Measurements from ENCODE around the gene CHURC1.

The CHURC1 gene

DNA sequence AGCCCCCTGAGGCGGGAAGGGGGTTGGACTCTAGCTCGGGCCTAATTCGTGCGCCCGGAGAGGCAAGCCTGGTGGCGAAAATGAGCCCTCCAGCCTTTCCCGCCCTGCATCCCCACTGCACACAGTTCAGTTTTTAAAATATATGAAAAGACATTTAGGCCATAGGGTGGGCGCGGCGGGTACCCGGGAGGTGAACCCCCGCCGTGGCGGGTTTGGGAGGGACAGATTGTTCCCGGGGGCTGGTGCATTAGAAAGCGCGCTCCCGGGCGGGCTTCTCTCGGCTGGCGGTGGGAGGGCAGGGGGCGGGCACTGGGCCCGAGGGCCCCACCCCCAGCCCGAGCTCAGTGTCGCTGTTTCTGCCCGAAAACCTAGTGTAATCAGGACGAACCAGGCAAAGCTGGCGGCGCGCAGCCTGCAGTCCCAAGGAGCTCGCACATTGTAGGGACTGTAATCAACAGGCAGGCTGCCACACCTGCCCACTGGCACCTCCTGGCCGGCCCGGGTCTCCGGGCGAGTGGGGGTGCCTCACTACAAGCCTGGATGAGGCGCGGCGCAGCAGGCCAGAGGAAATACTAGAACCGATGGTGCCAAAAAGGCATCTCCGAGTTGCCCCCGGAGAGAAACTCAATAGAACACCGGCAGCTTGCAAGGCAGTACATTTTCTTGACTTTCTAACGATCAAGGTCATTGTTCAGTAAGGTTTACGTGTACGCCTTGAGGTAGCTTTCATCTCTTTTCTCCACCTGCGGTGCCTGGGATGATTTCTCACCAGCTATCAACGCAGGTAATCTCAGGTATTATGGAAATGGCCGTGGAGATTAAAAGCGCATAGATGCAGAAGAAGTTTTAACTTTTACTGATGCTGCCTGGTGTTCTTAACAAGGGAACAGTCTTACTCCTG is 33.8 kb upstream of the CHURC1 start:
- peak overlapping the region; percentile 57 for H3K27ac ChIP-seq
- TF ChIP-seq ZFX (IDR thresholded peaks at IDR 0.05; ENCODE audit: borderline replicate concordance), result no peak
- TF ChIP-seq, protein P1, sequence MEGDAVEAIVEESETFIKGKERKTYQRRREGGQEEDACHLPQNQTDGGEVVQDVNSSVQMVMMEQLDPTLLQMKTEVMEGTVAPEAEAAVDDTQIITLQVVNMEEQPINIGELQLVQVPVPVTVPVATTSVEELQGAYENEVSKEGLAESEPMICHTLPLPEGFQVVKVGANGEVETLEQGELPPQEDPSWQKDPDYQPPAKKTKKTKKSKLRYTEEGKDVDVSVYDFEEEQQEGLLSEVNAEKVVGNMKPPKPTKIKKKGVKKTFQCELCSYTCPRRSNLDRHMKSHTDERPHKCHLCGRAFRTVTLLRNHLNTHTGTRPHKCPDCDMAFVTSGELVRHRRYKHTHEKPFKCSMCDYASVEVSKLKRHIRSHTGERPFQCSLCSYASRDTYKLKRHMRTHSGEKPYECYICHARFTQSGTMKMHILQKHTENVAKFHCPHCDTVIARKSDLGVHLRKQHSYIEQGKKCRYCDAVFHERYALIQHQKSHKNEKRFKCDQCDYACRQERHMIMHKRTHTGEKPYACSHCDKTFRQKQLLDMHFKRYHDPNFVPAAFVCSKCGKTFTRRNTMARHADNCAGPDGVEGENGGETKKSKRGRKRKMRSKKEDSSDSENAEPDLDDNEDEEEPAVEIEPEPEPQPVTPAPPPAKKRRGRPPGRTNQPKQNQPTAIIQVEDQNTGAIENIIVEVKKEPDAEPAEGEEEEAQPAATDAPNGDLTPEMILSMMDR (IDR thresholded peaks at IDR 0.05), result 0 out of 2 replicates have a peak, but pooled peaks have one; percentile 15

DNA sequence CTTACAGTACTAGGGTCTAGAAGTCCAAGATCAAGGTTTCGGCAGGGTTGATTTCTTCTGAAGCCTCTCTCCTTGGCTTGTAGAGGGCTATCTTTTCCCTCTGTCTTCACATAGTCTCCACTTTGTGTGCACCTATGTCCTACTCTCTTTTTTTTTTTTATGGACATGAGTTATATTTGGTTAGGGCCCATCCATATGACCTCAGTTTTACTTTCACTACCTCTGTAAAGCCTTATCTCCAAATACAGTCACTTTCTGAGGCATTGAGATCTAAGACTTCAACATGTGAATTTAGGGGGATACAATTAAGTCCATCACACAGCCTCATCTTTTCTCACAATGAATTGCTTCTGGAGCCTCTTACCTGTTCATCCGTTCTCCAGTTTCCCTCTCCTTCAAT is 28.7 kb upstream of the CHURC1 start:
- H3K27ac ChIP-seq, result no peak overlapping the region
- no peak for TF ChIP-seq ZFX (IDR thresholded peaks at IDR 0.05; ENCODE audit: borderline replicate concordance)
- TF ChIP-seq, protein P1 (IDR thresholded peaks at IDR 0.05), result no peak

DNA sequence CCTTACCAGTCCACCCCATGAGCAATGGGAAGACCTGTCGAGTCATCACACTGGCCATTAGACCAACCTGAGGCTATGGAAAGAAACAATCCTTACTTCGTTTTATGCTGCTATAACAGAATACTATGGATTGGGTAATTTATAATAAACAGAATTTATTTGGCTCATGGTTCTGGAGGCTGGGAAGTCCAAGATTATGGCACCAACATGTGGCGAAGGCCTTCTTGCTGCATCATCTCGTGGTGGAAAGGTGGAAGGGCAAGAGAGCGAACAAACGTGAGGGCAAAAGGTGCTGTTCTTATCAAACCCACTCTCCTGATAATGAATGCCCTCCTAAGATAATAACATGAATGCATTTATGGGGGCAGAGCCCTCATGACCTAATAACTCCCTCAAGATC is 24.9 kb upstream of the CHURC1 start:
- no peak overlapping the region for H3K27ac ChIP-seq
- TF ChIP-seq, protein P1 (IDR thresholded peaks at IDR 0.05), result no peak
- TF ChIP-seq ZFX (IDR thresholded peaks at IDR 0.05; ENCODE audit: borderline replicate concordance), result no peak

DNA sequence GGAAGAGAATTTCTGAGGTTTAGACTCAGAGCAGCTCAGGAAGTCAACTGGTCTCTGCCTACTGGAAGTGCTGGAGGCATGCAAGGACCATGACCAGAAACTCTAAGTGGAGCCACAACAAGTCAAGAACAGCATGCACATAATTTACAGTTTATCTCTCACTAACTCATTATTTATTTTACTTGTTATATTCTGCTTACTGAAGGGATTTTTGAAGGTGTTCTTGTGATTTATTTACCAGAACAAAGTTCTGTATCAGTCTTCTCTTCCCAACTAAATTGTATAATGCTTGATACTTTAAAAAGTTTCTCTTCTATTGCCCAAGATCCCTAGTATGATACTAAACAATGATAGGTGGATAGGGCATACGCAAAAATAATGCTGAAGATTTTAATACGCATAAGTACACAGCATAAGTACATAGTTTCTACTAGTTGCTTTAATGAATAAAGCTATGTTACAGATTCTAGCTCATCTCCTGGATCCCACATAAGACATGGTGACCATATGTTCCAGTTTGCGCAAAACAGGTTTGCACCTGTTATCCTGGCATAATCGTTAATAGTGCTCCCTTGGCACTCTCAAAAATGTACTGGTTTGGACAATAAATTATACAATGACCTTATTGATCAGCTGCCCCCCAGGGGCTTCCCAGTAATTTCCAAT is 22.9 kb upstream of the CHURC1 start:
- H3K27ac ChIP-seq, result no peak overlapping the region
- TF ChIP-seq, protein P1 (IDR thresholded peaks at IDR 0.05), result no peak
- TF ChIP-seq ZFX (IDR thresholded peaks at IDR 0.05; ENCODE audit: borderline replicate concordance), result no peak

DNA sequence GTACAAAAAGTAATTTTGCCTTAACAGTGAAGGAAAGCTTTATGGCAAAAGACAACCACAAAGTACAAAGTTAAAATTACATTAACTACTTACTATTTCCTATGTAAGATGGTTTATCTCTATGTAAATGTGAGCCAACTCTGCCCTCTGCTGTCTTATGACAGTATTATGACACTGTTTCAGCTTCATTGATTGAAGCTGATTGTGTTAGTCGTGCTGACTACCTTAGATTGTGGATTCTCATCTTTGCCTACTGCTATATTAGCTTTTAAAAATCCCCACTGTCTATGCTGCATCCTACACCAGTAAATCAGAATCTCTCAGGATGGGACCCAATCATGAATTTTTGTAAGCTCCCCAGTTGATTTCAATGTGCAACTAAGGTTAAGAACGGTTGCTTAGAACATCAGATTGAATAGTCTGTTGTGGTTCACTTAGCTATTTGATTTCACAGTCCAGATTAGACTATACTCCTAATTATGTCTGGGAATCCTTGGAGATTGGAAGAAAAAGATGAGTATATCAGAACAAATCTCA is 22.3 kb upstream of the CHURC1 start:
- no peak overlapping the region for H3K27ac ChIP-seq
- TF ChIP-seq, protein P1 (IDR thresholded peaks at IDR 0.05), result peak; percentile 72
- no peak for TF ChIP-seq ZFX (IDR thresholded peaks at IDR 0.05; ENCODE audit: borderline replicate concordance)

DNA sequence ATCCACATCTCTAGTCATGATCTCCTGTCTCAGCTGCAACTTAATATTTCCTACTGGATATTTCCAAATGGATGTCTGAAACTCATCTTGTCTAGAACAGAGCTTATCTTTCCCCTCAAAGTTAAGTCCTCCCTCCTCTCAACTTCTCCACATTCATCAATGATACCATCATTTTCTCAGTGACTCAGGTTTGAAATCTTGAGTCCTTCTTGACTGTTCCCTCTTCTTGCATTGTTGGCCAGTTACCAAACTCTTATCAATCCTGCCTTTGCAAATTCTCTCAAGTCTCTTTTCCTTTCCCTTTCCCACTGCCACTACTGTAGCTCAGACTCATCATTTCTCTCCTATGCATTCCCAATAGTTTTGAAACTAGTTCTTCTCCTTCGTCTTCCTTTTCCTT is 14.3 kb upstream of the CHURC1 start:
- TF ChIP-seq ZFX (IDR thresholded peaks at IDR 0.05; ENCODE audit: borderline replicate concordance), result no peak
- TF ChIP-seq, protein P1 (IDR thresholded peaks at IDR 0.05), result no peak
- no peak overlapping the region for H3K27ac ChIP-seq
